ENCODE data around the gene KDM4F.

Gene KDM4F

DNA sequence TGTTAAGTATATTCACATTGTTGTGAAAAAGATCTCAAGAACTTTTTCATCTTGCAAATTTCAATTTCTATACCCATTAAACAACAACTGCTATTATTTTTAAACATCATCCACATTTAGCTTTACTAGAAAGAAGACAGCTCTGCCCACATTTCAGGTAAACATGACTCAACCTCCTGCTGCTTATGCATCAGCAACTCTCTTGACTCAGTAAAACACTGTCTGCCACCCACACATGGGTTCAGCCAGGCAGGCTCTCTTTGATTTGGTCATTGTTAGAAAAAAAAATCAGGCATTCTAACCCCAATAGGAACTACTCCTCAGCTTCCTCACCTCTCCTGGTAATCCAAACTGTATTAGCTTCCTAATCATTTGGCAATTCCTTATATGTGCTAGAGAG is 35.3 kb downstream of the KDM4F start:
- no peak for TF ChIP-seq CTCF (IDR thresholded peaks at IDR 0.05; ENCODE audit: insufficient read depth, missing control alignments)
- DNase-seq (ENCODE audit: insufficient read length, low spot score) (no peak), FAIRE-seq (no peak)

DNA sequence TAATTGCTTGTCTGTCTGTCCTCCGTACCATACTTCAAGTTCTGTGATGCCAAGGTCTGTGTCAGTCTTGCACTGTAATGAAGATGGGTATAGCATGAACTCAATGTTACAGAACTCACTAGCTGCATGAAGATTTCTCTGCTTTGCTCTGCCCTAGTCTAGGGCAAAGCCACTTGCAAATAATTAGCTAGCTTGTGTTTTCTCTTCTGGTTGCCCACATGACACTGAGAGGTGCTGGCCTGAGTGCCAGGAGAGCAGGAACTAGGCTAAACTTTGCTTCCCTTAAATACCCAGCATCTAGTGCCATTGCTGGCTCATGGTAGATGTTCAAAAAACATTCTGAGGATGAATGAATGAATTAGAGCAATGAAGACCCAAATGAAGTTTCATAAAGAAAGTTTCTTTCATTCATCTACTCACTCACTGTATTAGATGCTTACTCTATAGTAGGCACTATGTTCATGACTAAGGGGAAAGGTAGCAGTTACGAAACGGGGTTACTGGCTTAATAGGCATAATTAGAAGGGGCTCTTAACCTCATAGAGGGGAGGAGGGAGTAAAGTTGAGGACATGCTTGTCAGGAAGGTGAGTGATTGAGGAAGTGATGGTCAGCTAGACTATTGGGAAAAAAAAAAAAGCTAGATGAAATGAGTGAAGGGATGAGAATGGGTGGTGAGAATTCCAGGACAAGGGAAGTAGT is 36.0 kb downstream of the KDM4F start:
- no peak for DNase-seq (ENCODE audit: insufficient read length, low spot score)
- no peak for FAIRE-seq
- no peak for TF ChIP-seq CTCF (IDR thresholded peaks at IDR 0.05; ENCODE audit: insufficient read depth, missing control alignments)

DNA sequence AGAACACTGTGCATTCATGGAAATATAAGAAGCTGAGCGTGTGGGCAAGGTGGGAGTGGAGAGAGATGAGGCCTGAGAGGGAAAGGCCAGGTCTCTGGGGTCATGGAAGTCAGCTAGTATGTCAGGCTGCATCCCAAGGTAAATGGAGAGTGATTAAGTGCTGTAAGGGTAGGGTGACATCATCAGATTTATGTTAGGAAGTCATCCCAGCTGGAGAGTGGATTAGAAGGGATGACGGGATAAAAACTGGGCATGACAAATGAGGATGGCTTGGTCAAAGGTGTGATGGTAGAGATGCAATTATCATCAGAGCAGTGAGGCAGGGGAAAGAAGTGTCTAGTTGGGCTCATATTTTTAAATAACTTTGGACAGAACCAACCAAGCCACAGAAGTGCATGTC is 36.9 kb downstream of the KDM4F start:
- FAIRE-seq, result no peak
- no peak for TF ChIP-seq CTCF (IDR thresholded peaks at IDR 0.05; ENCODE audit: insufficient read depth, missing control alignments)
- no peak for DNase-seq (ENCODE audit: insufficient read length, low spot score)

DNA sequence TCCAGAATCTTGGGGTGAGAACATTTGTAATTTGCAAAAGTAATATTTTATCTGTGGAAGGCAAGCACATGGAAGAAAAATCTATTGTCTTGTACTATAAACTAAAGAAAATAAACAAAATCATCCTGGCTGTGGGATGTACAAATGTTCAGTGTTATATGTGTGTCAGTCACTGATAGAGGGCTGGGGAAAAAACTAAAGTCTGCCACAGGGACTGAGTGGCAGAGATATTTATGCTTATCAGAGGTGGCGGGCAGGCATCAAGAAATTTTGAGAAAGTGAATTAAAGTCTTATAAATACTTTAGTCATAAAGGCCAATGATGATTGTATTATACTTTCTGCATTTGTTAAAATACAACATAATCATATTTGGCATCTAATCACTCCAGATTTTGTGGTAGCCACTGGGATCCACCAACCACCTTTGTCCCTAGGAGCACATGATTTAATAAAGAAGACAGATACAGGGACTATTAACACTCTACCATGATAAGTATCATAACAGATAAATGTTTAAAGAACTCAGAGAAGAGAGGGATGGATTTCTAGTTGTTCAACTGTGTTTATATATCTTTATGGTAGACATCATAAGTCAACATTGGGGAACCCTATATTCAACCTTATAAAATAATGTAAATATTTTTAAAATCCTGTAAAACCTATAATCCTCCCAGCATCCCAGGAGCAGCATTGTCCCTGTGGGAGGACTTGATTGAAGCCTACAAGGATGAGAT is 37.8 kb downstream of the KDM4F start:
- DNase-seq (ENCODE audit: insufficient read length, low spot score) (no peak), FAIRE-seq (no peak)
- no peak for TF ChIP-seq CTCF (IDR thresholded peaks at IDR 0.05; ENCODE audit: insufficient read depth, missing control alignments)

DNA sequence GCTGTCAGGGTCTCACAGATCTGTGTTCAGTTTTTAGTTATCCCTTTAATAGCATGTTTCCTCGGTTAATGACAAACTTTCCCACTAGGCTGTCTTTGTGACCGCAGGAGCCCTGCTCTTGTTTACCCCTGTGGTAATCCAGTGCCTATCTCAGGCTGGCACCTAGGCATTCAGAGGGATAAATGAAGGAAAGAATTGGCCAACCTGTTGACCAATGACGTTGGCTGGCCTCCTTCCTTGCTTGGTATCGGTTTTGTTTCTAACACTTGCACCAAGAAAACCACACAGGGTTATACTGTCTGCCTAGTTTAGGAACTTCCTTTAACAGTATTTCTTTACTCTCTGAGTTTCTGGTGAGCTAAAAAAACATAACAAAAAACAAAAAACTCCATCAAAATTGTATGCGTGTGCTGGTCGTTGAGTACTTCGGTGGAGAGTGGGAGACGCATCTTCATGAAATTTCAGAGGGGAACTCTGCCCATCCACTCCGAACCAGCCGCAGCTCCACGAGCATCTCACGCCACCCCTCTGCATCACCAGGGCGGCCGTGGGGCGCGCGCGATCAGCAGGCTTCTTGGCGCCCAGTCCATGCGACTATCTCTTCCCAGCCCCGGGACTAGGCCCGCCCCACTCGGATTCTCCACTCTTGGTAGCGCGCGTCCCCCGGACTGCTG is 39.9 kb downstream of the KDM4F start:
- DNase-seq (ENCODE audit: insufficient read length, low spot score), result no peak
- TF ChIP-seq CTCF (IDR thresholded peaks at IDR 0.05; ENCODE audit: insufficient read depth, missing control alignments), result no peak
- no peak for FAIRE-seq

- DNase-seq (ENCODE audit: insufficient read length, low spot score) (peak; percentile 39), FAIRE-seq (no peak)
Measured at GRCh38 chr11:95089620-95090542, 40.7 kb downstream of the KDM4F start, which contains the start of gene ENDOD1. Gene ENDOD1, plus strand, starts transcription at chr11:95089846. Its CDS starts 82 bp downstream, at chr11:95089928.

More at GRCh38 chr11:95089620-95090542, 40.7 kb downstream of the KDM4F start, which contains the start of gene ENDOD1:
- no peak for TF ChIP-seq CTCF (IDR thresholded peaks at IDR 0.05; ENCODE audit: insufficient read depth, missing control alignments)

Data from D721Med (cell line).